Activated naive CD4-positive, alpha-beta T cell treated with Interleukin-2 at 50 U/mL for 16 hours (primary cell): ENCODE data around the gene CCDC92.
A peak's percentile ranks its signal among the peaks of the same experiment; 100 is the strongest.

Experiments used
- DNase-seq: peaks from one replicate; pipeline ENCODE4 v3.0.0-alpha.2; 2020

The CCDC92 gene

GRCh38 chr12:124001343-124001742 is 28.7 kb upstream of the CCDC92 start:
- no peak for DNase-seq

- no peak for DNase-seq
Measured at GRCh38 chr12:124000111-124000510, 27.5 kb upstream of the CCDC92 start.

GRCh38 chr12:123998991-123999359 is 26.3 kb upstream of the CCDC92 start:
- DNase-seq: no peak

- DNase-seq: no peak
Measured at GRCh38 chr12:123998344-123998990, 25.8 kb upstream of the CCDC92 start.

GRCh38 chr12:123997908-123998307 is 25.3 kb upstream of the CCDC92 start:
- no peak for DNase-seq

GRCh38 chr12:123997033-123997822 is 24.6 kb upstream of the CCDC92 start:
- DNase-seq: no peak

GRCh38 chr12:123996581-123996980 is 23.9 kb upstream of the CCDC92 start:
- DNase-seq: no peak

GRCh38 chr12:123995023-123995748 is 22.6 kb upstream of the CCDC92 start:
- no peak for DNase-seq

GRCh38 chr12:123992118-123992825 is 19.6 kb upstream of the CCDC92 start:
- DNase-seq: no peak

- DNase-seq: no peak
Measured at GRCh38 chr12:123991372-123991951, 18.8 kb upstream of the CCDC92 start.

GRCh38 chr12:123990511-123990910 is 17.9 kb upstream of the CCDC92 start:
- DNase-seq: no peak

- no peak for DNase-seq
Measured at GRCh38 chr12:123989753-123990152, 17.1 kb upstream of the CCDC92 start.

GRCh38 chr12:123989168-123989567 is 16.5 kb upstream of the CCDC92 start:
- DNase-seq: no peak

- DNase-seq: no peak
Measured at GRCh38 chr12:123987022-123987421, 14.4 kb upstream of the CCDC92 start.

GRCh38 chr12:123986374-123986965 is 13.8 kb upstream of the CCDC92 start:
- DNase-seq: no peak

GRCh38 chr12:123984903-123985302 is 12.3 kb upstream of the CCDC92 start:
- no peak for DNase-seq

- DNase-seq: peak; percentile 39
Measured at GRCh38 chr12:123983822-123984485, 11.3 kb upstream of the CCDC92 start.

- no peak for DNase-seq
Measured at GRCh38 chr12:123982269-123982668, 9.6 kb upstream of the CCDC92 start.

GRCh38 chr12:123979566-123979965 is 6.9 kb upstream of the CCDC92 start:
- DNase-seq: no peak

- no peak for DNase-seq
Measured at GRCh38 chr12:123976227-123976826, 3.7 kb upstream of the CCDC92 start.

GRCh38 chr12:123973552-123974341 is 1.1 kb upstream of the CCDC92 start:
- DNase-seq: peak; percentile 18
